ENCODE results near the gene FHL2. TPM values are rescaled to one million over a fixed set of nuclear protein-coding genes. Genes with fewer than 3 reads are reported as not detected.

FHL2 gene
- total RNA-seq, 4 donors from 2014 or later = 41.8 to 75.9 (median 65.3) TPM

DNA sequence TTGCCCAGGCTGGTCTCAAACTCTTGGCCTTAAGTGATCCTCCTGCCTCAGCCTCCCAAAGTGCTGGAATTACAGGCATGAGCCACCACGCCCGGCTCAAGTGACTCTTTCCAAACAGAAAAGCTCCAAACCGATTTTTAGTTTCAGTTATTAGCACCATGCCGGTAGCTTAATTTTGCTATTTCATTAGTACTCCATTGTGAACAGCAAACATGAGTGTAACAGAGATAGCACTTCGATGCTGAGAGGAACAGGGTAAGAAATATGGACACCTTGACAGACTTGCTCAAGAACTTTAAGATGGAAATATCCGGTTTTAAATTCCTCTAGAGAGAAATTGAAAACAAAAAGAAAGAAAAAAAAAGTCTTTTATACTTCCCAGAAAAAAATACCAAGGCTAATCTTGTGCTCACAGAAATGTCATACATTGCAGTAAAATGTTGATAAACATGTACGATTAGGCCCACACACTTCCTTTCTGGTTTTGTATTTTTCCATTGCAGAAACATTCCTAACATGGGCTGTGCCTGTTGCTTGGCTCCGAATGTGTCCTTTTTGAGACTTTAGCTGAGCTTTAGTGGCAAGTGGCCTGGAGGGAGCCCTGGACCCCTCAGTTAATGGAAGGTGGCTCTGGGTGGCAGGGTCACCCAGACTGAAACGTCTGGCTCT is 18.3 kb downstream of the FHL2 start:
- peaks cover 0 to 61% (median 0%) of the 10 kb centered on the region in 3 donors for H3K36me3 ChIP-seq
- DNase-seq = peak in 1 of 3 donors; percentile 18
- H3K4me3 ChIP-seq = no peak overlapping the region
- no peaks in the 10 kb centered on the region for H3K9me3 ChIP-seq
- no peak for TF ChIP-seq POLR2A (IDR thresholded peaks at IDR 0.05)
- TF ChIP-seq, protein P1, sequence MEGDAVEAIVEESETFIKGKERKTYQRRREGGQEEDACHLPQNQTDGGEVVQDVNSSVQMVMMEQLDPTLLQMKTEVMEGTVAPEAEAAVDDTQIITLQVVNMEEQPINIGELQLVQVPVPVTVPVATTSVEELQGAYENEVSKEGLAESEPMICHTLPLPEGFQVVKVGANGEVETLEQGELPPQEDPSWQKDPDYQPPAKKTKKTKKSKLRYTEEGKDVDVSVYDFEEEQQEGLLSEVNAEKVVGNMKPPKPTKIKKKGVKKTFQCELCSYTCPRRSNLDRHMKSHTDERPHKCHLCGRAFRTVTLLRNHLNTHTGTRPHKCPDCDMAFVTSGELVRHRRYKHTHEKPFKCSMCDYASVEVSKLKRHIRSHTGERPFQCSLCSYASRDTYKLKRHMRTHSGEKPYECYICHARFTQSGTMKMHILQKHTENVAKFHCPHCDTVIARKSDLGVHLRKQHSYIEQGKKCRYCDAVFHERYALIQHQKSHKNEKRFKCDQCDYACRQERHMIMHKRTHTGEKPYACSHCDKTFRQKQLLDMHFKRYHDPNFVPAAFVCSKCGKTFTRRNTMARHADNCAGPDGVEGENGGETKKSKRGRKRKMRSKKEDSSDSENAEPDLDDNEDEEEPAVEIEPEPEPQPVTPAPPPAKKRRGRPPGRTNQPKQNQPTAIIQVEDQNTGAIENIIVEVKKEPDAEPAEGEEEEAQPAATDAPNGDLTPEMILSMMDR (IDR thresholded peaks at IDR 0.05) = no peak
- H3K27ac ChIP-seq = peak overlapping the region in 3 of 4 donors; percentile 48 to 72 (median 62)
- H3K4me1 ChIP-seq = peaks cover 0 to 10% (median 2%) of the 10 kb centered on the region in 4 donors
- H3K27me3 ChIP-seq = no peaks in the 10 kb centered on the region

DNA sequence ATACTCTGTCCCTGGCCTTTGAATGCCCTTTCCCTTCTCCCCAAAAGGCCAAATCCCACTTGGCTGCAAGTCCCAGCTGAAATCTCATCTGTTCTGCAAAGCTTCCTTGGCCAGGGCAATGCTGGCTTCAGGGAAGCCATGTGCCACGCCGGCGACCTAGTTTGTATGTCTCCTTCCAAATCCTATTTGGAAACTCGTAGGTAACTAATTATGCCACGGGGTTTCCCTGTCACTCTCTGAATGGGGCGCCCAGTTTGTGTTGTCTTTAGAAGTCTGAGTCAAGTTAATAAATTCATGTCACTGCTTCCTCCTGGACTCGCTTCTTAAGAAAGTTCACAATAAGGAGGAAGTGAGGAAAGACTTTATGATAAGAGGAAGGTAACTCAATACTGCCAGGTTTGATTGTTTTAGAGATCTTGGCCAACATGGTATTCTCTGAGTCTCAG is 19.1 kb downstream of the FHL2 start:
- no peak for DNase-seq
- TF ChIP-seq, protein P1 (IDR thresholded peaks at IDR 0.05) = no peak
- TF ChIP-seq POLR2A (IDR thresholded peaks at IDR 0.05) = no peak
- H3K9me3 ChIP-seq = no peaks in the 10 kb centered on the region
- peak overlapping the region in 3 of 4 donors; percentile 48 to 72 (median 62) for H3K27ac ChIP-seq
- H3K36me3 ChIP-seq = peaks cover 0 to 53% (median 0%) of the 10 kb centered on the region in 3 donors
- H3K4me3 ChIP-seq = no peak overlapping the region
- no peaks in the 10 kb centered on the region for H3K27me3 ChIP-seq
- peaks cover 0 to 13% (median 2%) of the 10 kb centered on the region in 4 donors for H3K4me1 ChIP-seq

DNA sequence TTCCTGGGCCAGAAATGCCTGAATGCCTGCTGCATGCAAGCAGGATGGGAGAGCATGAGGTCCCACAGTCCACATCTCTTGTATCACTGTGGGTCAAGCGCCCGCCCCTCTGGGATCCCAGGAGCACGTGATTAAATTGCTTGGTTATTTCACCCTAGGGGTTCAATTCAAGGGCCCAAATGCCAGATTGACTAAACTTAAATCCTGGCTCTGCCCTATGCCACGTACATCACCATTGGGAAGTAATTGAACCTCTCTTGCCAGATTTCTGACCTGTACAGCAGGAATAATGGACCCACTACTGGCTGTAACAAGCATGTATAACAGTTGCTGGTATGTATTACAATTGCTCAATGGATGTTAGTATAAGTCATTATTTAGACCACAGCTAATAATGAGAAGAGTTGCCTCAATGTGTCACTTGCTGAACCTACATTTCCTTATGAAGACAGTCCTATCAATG is 19.9 kb downstream of the FHL2 start:
- Histone ChIP-seq H3K36me3 (peaks cover 0 to 45% (median 0%) of the 10 kb centered on the region in 3 donors), H3K27me3 (no peaks in the 10 kb centered on the region), H3K4me3 (no peak overlapping the region), H3K27ac (peak overlapping the region in 1 of 4 donors; percentile 25), H3K4me1 (peaks cover 0 to 20% (median 2%) of the 10 kb centered on the region in 4 donors), H3K9me3 (no peaks in the 10 kb centered on the region)
- TF ChIP-seq, protein P1 (IDR thresholded peaks at IDR 0.05) = no peak
- TF ChIP-seq POLR2A (IDR thresholded peaks at IDR 0.05) = no peak
- no peak for DNase-seq

DNA sequence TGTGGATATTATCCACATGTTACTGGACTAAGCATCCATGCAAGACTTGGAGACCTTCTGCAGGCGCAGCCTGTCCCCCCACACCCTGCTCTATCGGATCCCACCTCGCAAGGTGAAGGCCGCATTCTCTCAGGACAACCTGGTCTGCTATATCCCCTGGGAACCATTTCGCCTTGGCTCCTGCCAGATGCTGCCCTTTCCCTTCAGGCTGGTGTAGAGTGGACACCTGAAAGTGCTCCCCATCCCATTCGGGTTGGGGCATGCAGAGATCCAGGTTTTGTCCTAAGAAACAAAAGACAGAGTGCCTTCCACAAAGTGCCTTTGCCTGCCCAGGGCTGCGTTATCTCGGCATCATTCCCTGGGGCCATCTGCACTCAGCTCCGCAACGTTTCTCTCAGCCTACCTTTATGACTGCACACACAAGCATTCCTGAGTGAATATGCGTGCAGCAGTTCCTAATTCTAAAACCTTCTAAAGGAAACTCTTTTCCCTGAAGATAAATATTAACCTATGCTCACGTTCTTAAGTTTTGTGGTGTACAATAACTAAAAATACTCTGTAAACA is 20.5 kb downstream of the FHL2 start:
- H3K27me3 ChIP-seq = no peaks in the 10 kb centered on the region
- peaks cover 0 to 43% (median 0%) of the 10 kb centered on the region in 3 donors for H3K36me3 ChIP-seq
- H3K27ac ChIP-seq = peak overlapping the region in 1 of 4 donors; percentile 25
- no peak for DNase-seq
- no peak overlapping the region for H3K4me3 ChIP-seq
- TF ChIP-seq, protein P1 (IDR thresholded peaks at IDR 0.05) = no peak
- TF ChIP-seq POLR2A (IDR thresholded peaks at IDR 0.05) = no peak
- H3K9me3 ChIP-seq = no peaks in the 10 kb centered on the region
- peaks cover 0 to 26% (median 2%) of the 10 kb centered on the region in 4 donors for H3K4me1 ChIP-seq

DNA sequence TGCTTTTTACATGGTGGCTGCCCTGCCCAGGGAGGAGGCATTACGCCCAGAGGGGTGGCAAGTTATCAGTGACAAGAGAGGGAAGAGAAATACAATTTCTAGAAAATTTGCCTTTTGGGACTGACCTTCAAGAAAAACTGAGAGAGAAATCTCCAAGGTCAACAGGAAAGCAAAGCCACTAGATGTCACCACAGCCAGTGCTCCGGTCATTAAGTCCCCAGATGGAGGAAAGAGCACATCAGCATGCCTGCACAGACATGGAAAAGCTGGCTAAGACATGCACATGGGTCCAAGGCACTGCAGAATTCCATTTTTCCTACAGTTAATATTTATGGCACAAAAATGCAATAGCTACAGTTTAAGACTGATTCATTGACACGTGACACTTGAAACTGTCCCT is 21.0 kb downstream of the FHL2 start:
- Histone ChIP-seq H3K4me1 (peaks cover 0 to 29% (median 2%) of the 10 kb centered on the region in 4 donors), H3K4me3 (no peak overlapping the region), H3K27me3 (no peaks in the 10 kb centered on the region), H3K36me3 (peaks cover 0 to 46% (median 0%) of the 10 kb centered on the region in 3 donors), H3K9me3 (no peaks in the 10 kb centered on the region), H3K27ac (peak overlapping the region in 2 of 4 donors; percentile 49 to 66)
- TF ChIP-seq, protein P1 (IDR thresholded peaks at IDR 0.05) = peak in 2 of 6 experiments; percentile 14 to 22
- TF ChIP-seq POLR2A (IDR thresholded peaks at IDR 0.05) = no peak
- no peak for DNase-seq

Measured in Peyer's patch (tissue), 4 donors.